ENCODE data around the gene UBALD1. TPM values are rescaled to one million over a fixed set of nuclear protein-coding genes. Genes with fewer than 3 reads are reported as not detected.
A peak's percentile ranks its signal among the peaks of the same experiment; 100 is the strongest.

Gene UBALD1
- total and polyA plus RNA-seq, 9 of the 15 experiments (the other 6 are each of a cell fraction or from before 2014, with no cell fraction given): 1.3 to 38.0 (median 6.2) TPM; not detected in 2

DNA sequence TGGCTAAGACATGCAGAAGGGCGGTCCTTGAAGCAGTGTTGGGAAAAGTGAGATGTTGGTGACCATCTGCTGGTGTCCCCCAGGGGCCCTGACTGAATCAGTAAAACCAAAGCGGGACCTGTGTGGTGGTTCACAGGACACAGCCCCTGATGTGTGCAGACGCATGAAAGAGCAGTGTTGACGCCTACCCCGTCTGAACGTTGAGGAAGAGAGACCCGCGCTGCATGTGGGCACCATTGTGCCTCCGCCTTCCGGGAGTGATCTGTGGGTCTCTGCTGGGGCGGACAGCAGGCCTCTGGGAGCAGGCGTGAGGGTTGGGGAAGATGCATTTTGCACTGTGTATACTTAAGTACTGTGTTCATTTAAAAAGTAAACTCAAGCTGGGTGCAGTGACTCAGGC lies 41.5 kb upstream of the UBALD1 start:
- POLR2A ChIA-PET: no interaction called here
- Histone ChIP-seq H4K20me1 (replicated peaks; ENCODE audit: control insufficient read depth, insufficient read depth, low read length) (no peaks in the 10 kb centered on the region), H3K27me3 (ENCODE audit: control insufficient read depth in 2 of 2, insufficient read depth in 2 of 2, low read length in 2 of 2) (no peaks in the 10 kb centered on the region), H3K4me3 (no peak overlapping the region), H3K9me1 (ENCODE audit: control insufficient read depth, insufficient read depth, low read length) (no peaks in the 10 kb centered on the region), H3K4me1 (replicated peaks in 1 of 2; ENCODE audit: control insufficient read depth in 2 of 2, insufficient read depth in 2 of 2, low read length in 2 of 2) (peaks cover 0 to 20% of the 10 kb centered on the region in 2 experiments; a peak in 2 of 5 replicates), H3K27ac (ENCODE audit: extremely low read depth, low read depth, low read length) (no peak overlapping the region), H3K9ac (ENCODE audit: insufficient read depth in 1 of 2, low read depth in 2 of 2, low read length in 2 of 2) (no peak overlapping the region), H3K9me3 (replicated peaks; ENCODE audit: control insufficient read depth, insufficient read depth, low read depth, low read length) (no peaks in the 10 kb centered on the region), H2AFZ (ENCODE audit: low read depth, low read length) (no peak overlapping the region), H3K79me2 (ENCODE audit: control insufficient read depth, insufficient read depth, low read length) (no peaks in the 10 kb centered on the region), H3K4me2 (ENCODE audit: insufficient read depth, low read length) (no peak overlapping the region), H3K36me3 (ENCODE audit: control insufficient read depth, insufficient read depth, low read length) (peaks cover 64% of the 10 kb centered on the region; the same call in 2 of the 3 replicates)
- TF ChIP-seq NCOA4 (IDR thresholded peaks at IDR 0.05; ENCODE audit: partially characterized antibody) (no peak), ZNF584 (CRISPR knock-in tag; IDR thresholded peaks at IDR 0.05; ENCODE audit: low read depth) (no peak)
- in situ Hi-C loops (cut with MboI): no loop called here
- FAIRE-seq: no peak
- WGBS (ENCODE audit: insufficient coverage, low coverage, missing lambda C conversion rate): 94% methylated on average over 12 of the region's 12 CpGs
- BruUV-seq (replicated peaks): no TSS peak
- no peak for DNase-seq (ENCODE audit: extremely low read depth in 1 of 4, low spot score in 3 of 4)
- CTCF ChIA-PET (ENCODE audit: low intra/inter-chr PET ratio): no interaction called here
- intact Hi-C loops (cut with micrococcal nuclease): no loop called here
- ATAC-seq: no peak

GRCh38 chr16:4655801-4656200 lies 41.1 kb upstream of the UBALD1 start:
- no peak overlapping the region for H3K27ac ChIP-seq (ENCODE audit: extremely low read depth, low read depth, low read length)
- CTCF ChIA-PET (ENCODE audit: low intra/inter-chr PET ratio): no interaction called here
- no peaks in the 10 kb centered on the region for H3K27me3 ChIP-seq (ENCODE audit: control insufficient read depth in 2 of 2, insufficient read depth in 2 of 2, low read length in 2 of 2)
- no peaks in the 10 kb centered on the region for H3K9me1 ChIP-seq (ENCODE audit: control insufficient read depth, insufficient read depth, low read length)
- no peak overlapping the region for H3K4me3 ChIP-seq
- no peak overlapping the region for H3K4me2 ChIP-seq (ENCODE audit: insufficient read depth, low read length)
- peak overlapping the region in 1 of 2 experiments; percentile 26; a peak in 2 of 4 replicates for H3K9ac ChIP-seq (ENCODE audit: insufficient read depth in 1 of 2, low read depth in 2 of 2, low read length in 2 of 2)
- intact Hi-C loops (cut with micrococcal nuclease) (no loop called here), in situ Hi-C loops (cut with MboI) (no loop called here)
- FAIRE-seq: no peak
- H2AFZ ChIP-seq (ENCODE audit: low read depth, low read length): no peak overlapping the region
- peaks cover 0 to 20% of the 10 kb centered on the region in 2 experiments; a peak in 2 of 5 replicates for H3K4me1 ChIP-seq (replicated peaks in 1 of 2; ENCODE audit: control insufficient read depth in 2 of 2, insufficient read depth in 2 of 2, low read length in 2 of 2)
- H3K36me3 ChIP-seq (ENCODE audit: control insufficient read depth, insufficient read depth, low read length): peaks cover 67% of the 10 kb centered on the region; the same call in 2 of the 3 replicates
- H3K9me3 ChIP-seq (replicated peaks; ENCODE audit: control insufficient read depth, insufficient read depth, low read depth, low read length): no peaks in the 10 kb centered on the region
- BruUV-seq (replicated peaks): no TSS peak
- no peaks in the 10 kb centered on the region for H3K79me2 ChIP-seq (ENCODE audit: control insufficient read depth, insufficient read depth, low read length)
- 89% methylated on average over 6 of the region's 6 CpGs for WGBS (ENCODE audit: insufficient coverage, low coverage, missing lambda C conversion rate)
- POLR2A ChIA-PET: no interaction called here
- TF ChIP-seq POLR2G (IDR thresholded peaks at IDR 0.05; ENCODE audit: low read depth, low read length): 0 out of 2 replicates have a peak, but pooled peaks have one; percentile 19
- TF ChIP-seq, protein P1, sequence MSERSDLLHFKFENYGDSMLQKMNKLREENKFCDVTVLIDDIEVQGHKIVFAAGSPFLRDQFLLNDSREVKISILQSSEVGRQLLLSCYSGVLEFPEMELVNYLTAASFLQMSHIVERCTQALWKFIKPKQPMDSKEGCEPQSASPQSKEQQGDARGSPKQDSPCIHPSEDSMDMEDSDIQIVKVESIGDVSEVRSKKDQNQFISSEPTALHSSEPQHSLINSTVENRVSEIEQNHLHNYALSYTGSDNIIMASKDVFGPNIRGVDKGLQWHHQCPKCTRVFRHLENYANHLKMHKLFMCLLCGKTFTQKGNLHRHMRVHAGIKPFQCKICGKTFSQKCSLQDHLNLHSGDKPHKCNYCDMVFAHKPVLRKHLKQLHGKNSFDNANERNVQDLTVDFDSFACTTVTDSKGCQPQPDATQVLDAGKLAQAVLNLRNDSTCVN (CRISPR knock-in tag; IDR thresholded peaks at IDR 0.05): no peak
- ATAC-seq: no peak
- no peaks in the 10 kb centered on the region for H4K20me1 ChIP-seq (replicated peaks; ENCODE audit: control insufficient read depth, insufficient read depth, low read length)
- no peak for DNase-seq (ENCODE audit: extremely low read depth in 1 of 4, low spot score in 3 of 4)
